LNCAP (cell line): ENCODE measurements around the gene GLMP.

Experiments used
- CTCF ChIP-seq: fragments of 450-650 bp; IDR thresholded peaks from 2 replicates; pipeline ENCODE4 v1.5.1; 2017; ENCODE audit warnings: mild to moderate bottlenecking

Gene GLMP

GRCh38 chr1:156270314-156270713 lies 25.2 kb downstream of the GLMP start:
- TF ChIP-seq CTCF = no peak

GRCh38 chr1:156268336-156268735 lies 27.1 kb downstream of the GLMP start:
- TF ChIP-seq CTCF = no peak

- TF ChIP-seq CTCF = no peak
These were observed 29.4 kb downstream of the GLMP start for GRCh38 chr1:156266051-156266450.

- no peak for TF ChIP-seq CTCF
These were observed 32.2 kb downstream of the GLMP start for GRCh38 chr1:156263288-156263655.

GRCh38 chr1:156262461-156263287 lies 32.8 kb downstream of the GLMP start:
- TF ChIP-seq CTCF = no peak

GRCh38 chr1:156260896-156261295 lies 34.6 kb downstream of the GLMP start:
- no peak for TF ChIP-seq CTCF

GRCh38 chr1:156259805-156260204 lies 35.7 kb downstream of the GLMP start:
- no peak for TF ChIP-seq CTCF

GRCh38 chr1:156258859-156259258 lies 36.6 kb downstream of the GLMP start:
- no peak for TF ChIP-seq CTCF
